Osteocyte (in vitro differentiated cells): ENCODE measurements around the gene FNIP1. TPM values are rescaled to one million over a fixed set of nuclear protein-coding genes. Genes with fewer than 3 reads are reported as not detected.
"Not testable (repeated sequence)": the region's sequence is repeated elsewhere in the genome, so short reads cannot be mapped to it uniquely, and the experiment has no call there.

Source experiments
- DNase-seq: peaks from one replicate; pipeline ENCODE4 v3.0.0; 2021; ENCODE audit warnings: mixed read lengths; ENCODE audit not compliant: unreplicated experiment; ENCODE audit errors: extremely low spot score
- H3K27ac Mint-ChIP-seq: one replicate; pipeline ENCODE4 v1.8.0; 2021; ENCODE audit warnings: mild to moderate bottlenecking, mixed read lengths; ENCODE audit not compliant: unreplicated experiment
- H3K27me3 Mint-ChIP-seq: one replicate; pipeline ENCODE4 v1.8.0; 2021; ENCODE audit warnings: mixed read lengths; ENCODE audit not compliant: unreplicated experiment
- H3K36me3 Mint-ChIP-seq: one replicate; pipeline ENCODE4 v1.8.0; 2021; ENCODE audit warnings: mixed read lengths; ENCODE audit not compliant: unreplicated experiment
- H3K4me1 Mint-ChIP-seq: one replicate; pipeline ENCODE4 v1.8.0; 2021; ENCODE audit warnings: mixed read lengths; ENCODE audit not compliant: unreplicated experiment
- H3K4me3 Mint-ChIP-seq: one replicate; pipeline ENCODE4 v1.8.0; 2021; ENCODE audit warnings: mild to moderate bottlenecking, moderate library complexity, mixed read lengths; ENCODE audit not compliant: unreplicated experiment
- H3K9me3 Mint-ChIP-seq: one replicate; pipeline ENCODE4 v1.8.0; 2021; ENCODE audit warnings: mixed read lengths; ENCODE audit not compliant: unreplicated experiment
- CTCF ChIP-seq: fragments of 200-600 bp; sonication (generic); IDR thresholded peaks from 2 replicates; pipeline ENCODE4 v1.5.0; 2021; ENCODE audit warnings: antibody characterized with exemption, mild to moderate bottlenecking, moderate library complexity
- total RNA-seq: library from RNA; stranded (reverse); gene quantifications from 2 replicates; pipeline ENCODE4 v1.2.1, GENCODE V29; 2021

Gene FNIP1
- total RNA-seq, 1 donor from 2014 or later = 43.0 TPM

GRCh38 chr5:131745703-131746102, 51.1 kb downstream of the FNIP1 start:
- Mint-ChIP-seq H3K4me3 (no peak overlapping the region), H3K36me3 (peaks cover 31% of the 10 kb centered on the region), H3K9me3 (no peaks in the 10 kb centered on the region), H3K27ac (peak overlapping the region; percentile 36), H3K4me1 (peaks cover 26% of the 10 kb centered on the region), H3K27me3 (no peaks in the 10 kb centered on the region)
- no peak for TF ChIP-seq CTCF
- no peak for DNase-seq

- no peak for TF ChIP-seq CTCF
- Mint-ChIP-seq H3K27ac (no peak overlapping the region), H3K27me3 (no peaks in the 10 kb centered on the region), H3K36me3 (peaks cover 35% of the 10 kb centered on the region), H3K4me1 (peaks cover 26% of the 10 kb centered on the region), H3K9me3 (no peaks in the 10 kb centered on the region), H3K4me3 (no peak overlapping the region)
- DNase-seq = no peak
These were observed 51.7 kb downstream of the FNIP1 start for GRCh38 chr5:131745155-131745554.

GRCh38 chr5:131740477-131740876, 56.3 kb downstream of the FNIP1 start:
- Mint-ChIP-seq H3K4me3 (no peak overlapping the region), H3K9me3 (no peaks in the 10 kb centered on the region), H3K27ac (no peak overlapping the region), H3K27me3 (no peaks in the 10 kb centered on the region), H3K4me1 (peaks cover 5% of the 10 kb centered on the region), H3K36me3 (peaks cover 54% of the 10 kb centered on the region)
- DNase-seq = no peak
- TF ChIP-seq CTCF = no peak

- DNase-seq = no peak
- Mint-ChIP-seq H3K9me3 (no peaks in the 10 kb centered on the region), H3K4me3 (no peak overlapping the region), H3K27ac (no peak overlapping the region), H3K27me3 (no peaks in the 10 kb centered on the region), H3K36me3 (peaks cover 42% of the 10 kb centered on the region), H3K4me1 (no peaks in the 10 kb centered on the region)
- TF ChIP-seq CTCF = no peak
These were observed 61.4 kb downstream of the FNIP1 start for GRCh38 chr5:131735393-131735792.

GRCh38 chr5:131734939-131735338, 61.9 kb downstream of the FNIP1 start:
- H3K4me3 Mint-ChIP-seq, H3K27ac Mint-ChIP-seq, H3K27me3 Mint-ChIP-seq, H3K4me1 Mint-ChIP-seq, DNase-seq, H3K9me3 Mint-ChIP-seq: not testable (repeated sequence)
- H3K36me3 Mint-ChIP-seq = peaks cover 41% of the 10 kb centered on the region

GRCh38 chr5:131729292-131729691, 67.5 kb downstream of the FNIP1 start:
- not testable (repeated sequence) for DNase-seq, H3K27ac Mint-ChIP-seq, H3K4me1 Mint-ChIP-seq, H3K27me3 Mint-ChIP-seq, H3K4me3 Mint-ChIP-seq
- peaks cover 51% of the 10 kb centered on the region for H3K36me3 Mint-ChIP-seq
- H3K9me3 Mint-ChIP-seq = peaks cover 26% of the 10 kb centered on the region

GRCh38 chr5:131724089-131724488, 72.7 kb downstream of the FNIP1 start:
- H3K27ac Mint-ChIP-seq, DNase-seq, H3K27me3 Mint-ChIP-seq, H3K4me3 Mint-ChIP-seq: not testable (repeated sequence)
- peaks cover 11% of the 10 kb centered on the region for H3K4me1 Mint-ChIP-seq
- peaks cover 54% of the 10 kb centered on the region for H3K36me3 Mint-ChIP-seq
- H3K9me3 Mint-ChIP-seq = peaks cover 39% of the 10 kb centered on the region
